ENCODE results near the gene PITHD1.

- TF ChIP-seq POLR2A (IDR thresholded peaks at IDR 0.05) (no peak), CTCF (IDR thresholded peaks at IDR 0.05) (no peak), EP300 (IDR thresholded peaks at IDR 0.05) (no peak), POLR2AphosphoS5 (IDR thresholded peaks at IDR 0.05) (no peak)
These were observed 14.1 kb downstream of the PITHD1 start for GRCh38 chr1:23792151-23792945.

Measured in stomach (tissue), 4 donors.